Measurements from ENCODE around the gene CPSF7.
"Not testable (repeated sequence)": the region's sequence is repeated elsewhere in the genome, so short reads cannot be mapped to it uniquely, and the experiment has no call there.

The CPSF7 gene

GRCh38 chr11:61429691-61430582, at the start of gene CPSF7, which contains the start of gene SDHAF2:
CPSF7 (minus strand) TSS chr11:61429975; CDS start chr11:61429235, 740 bp downstream.
SDHAF2 (plus strand) TSS chr11:61430124; CDS start chr11:61430147, 23 bp downstream.
- DNase-seq: peak; percentile 99

DNA sequence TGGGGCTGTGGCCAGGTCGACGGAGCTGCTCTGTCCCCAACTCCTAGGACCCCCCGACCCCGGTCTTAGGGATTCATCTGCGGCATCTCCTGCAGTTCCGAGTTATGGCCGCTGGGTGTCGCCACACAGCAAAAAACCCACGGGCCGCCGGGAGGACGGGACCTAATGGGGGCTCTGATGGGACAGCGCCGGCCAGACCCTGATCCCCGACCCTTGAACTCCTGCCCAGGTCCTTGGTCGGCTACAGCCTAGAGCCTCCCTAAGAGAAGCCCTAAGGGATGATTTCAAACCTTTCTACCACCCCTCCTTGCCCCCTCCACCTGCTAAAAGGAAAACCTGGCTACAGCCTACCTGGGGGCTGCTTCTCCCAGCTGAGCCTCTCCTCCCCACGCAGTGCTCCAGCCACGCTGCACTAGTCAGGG, 48.0 kb upstream of the CPSF7 start:
- peak; percentile 59 for DNase-seq

GRCh38 chr11:61477126-61477525, 47.4 kb upstream of the CPSF7 start:
- DNase-seq: no peak

DNA sequence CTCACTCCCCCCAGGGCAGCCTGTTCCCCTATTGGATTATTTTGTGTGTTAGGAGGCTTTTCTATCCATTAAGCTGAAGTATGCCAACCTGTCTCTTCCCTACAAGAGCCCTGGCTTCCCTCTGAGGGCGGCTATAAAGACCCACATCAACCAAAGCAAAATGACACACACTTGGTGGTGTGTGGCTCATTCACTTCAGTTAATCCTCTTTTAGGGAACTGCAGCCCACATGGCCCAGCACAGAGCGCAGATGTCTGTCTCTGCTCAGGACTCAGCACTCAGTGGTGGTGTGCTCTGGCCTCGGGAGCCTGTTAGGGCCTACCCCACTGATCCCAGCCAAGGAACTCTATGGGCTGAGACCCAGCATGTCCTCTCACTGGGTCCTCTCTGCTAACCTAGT, 46.6 kb upstream of the CPSF7 start:
- DNase-seq: no peak

- no peak for DNase-seq
These were observed 45.7 kb upstream of the CPSF7 start for GRCh38 chr11:61475433-61475832.

GRCh38 chr11:61474013-61474643, 44.4 kb upstream of the CPSF7 start:
- no peak for DNase-seq

DNA sequence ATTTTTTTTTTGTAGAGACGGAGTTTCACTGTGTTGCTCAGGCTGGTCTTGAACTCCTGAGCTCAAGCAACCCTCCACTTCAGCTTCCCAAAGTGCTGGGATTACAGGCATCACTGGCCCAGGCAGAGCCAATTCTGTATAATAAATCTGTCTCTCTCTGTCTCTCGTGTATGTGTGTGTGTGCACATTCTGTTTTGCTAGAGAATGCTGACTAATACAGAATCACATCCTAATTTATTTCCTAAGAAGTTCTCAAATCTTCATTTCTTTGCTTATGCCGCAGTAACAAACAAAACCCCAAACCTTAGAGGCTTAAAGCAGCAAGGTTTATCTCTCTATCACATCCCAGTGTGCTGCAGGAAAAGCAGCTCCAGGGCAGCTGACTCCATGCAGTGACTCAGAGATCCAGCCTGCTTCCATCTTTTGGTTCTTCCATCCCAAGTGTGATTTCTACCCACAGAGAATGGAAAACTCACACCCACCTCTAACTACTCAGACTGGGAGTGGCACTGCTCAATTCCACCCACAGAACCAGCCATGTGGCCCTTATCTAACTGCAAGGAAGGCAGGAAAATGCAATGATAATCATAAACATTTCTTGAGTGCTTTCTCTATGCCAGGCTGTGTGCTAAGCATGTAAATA, 43.7 kb upstream of the CPSF7 start:
- no peak for DNase-seq

- no peak for DNase-seq
These were observed 43.1 kb upstream of the CPSF7 start for GRCh38 chr11:61472868-61473267.

DNA sequence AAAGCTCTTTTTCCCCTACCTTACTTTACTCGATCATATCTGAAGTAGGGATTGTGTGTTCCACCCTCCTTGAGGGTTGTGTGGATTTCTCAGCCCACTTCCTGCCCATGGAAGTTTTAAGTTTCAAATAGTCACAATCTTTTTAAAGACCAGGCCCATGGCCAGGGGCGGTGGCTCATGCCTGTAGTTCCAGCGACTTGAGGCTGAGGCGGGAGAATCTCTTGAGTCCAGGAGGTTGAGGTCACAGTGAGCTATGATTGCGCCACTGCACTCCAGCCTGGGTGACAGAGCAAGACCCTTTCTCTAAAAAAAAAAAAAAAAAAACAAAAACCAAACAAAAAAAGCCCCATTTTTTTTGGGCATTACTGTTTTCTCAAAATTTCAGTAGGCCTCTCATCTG, 42.5 kb upstream of the CPSF7 start:
- no peak for DNase-seq

DNA sequence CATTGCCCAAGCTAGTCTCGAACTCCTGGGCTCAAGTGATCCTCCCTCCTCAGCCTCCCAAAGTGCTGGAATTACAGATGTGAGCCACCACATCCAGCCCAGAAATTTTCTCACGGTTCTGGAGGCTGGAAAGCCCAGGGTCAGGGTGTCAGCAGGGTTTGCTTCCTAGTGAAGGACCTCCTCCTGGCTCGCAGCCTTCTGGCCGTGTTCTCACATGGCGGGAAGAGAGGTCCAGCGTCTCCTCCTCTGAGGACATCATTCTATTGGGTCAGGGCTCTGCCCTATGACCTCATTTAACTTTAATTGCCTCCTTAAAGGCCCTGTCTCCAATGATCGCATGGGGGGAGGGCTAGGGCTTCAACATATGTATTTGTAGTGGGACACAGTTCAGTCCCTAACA, 38.2 kb upstream of the CPSF7 start:
- DNase-seq: no peak

- DNase-seq: not testable (repeated sequence)
These were observed 37.8 kb upstream of the CPSF7 start for GRCh38 chr11:61467602-61468001.

DNA sequence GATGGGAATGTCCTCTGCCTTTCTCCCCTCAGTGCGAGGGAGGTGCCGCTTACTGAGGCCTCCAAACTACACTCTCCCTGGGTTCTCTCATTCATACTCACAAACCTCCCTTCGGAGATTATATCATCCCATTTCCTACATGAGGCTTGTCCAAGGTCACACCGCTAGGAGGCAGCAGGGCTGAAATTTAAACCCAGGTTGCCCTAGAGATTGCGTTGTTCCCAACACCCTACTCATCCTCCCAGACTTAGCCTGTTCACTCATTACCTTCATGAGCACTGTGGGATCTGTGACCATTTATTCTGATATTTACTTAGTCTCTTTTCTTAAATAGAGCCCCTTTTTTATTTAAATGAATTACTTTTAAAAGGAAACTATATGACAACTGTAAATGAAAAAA, 31.2 kb upstream of the CPSF7 start:
- no peak for DNase-seq

DNA sequence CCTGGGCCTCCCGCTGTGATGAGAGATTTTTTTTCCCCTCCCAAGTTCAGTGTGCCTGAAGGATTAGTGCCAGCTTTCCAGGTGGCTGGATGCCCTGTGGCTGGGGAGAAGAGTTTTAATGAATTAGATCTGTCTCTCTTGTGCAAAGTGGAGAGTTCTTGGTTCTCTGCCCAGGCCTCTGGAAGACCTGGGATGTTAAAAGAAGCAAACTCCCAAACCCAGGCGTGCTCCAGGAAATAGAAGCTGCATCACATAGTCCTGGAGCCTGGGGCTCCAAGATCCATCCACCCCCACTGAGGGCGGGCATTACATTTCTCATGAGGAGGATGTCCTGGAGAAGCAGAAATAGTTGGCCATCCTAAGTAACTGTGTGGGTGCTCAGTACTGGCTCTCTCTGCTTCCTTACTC, 30.7 kb upstream of the CPSF7 start:
- no peak for DNase-seq

- no peak for DNase-seq
These were observed 24.7 kb upstream of the CPSF7 start for GRCh38 chr11:61454520-61454919.

DNA sequence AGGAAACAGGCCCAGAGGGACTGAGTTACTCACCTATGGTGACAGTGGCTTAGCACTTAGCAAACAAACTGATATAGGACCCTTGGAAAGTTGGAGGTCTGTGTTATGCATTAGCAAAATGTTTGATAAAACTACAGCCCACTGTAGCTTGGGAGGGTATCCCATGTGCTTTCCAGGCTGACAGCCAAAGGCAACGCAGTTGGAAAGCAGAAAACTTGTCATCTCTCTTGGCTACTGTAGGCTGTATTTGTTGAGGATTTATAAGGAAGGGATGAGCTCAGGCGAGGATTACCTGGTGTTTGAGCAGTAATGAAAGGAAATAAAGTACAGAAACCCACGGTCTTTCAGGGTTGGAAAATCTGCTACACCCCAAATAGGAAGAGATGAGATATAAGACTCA, 23.9 kb upstream of the CPSF7 start:
- DNase-seq: no peak

- DNase-seq: no peak
These were observed 23.1 kb upstream of the CPSF7 start for GRCh38 chr11:61452825-61453224.

DNA sequence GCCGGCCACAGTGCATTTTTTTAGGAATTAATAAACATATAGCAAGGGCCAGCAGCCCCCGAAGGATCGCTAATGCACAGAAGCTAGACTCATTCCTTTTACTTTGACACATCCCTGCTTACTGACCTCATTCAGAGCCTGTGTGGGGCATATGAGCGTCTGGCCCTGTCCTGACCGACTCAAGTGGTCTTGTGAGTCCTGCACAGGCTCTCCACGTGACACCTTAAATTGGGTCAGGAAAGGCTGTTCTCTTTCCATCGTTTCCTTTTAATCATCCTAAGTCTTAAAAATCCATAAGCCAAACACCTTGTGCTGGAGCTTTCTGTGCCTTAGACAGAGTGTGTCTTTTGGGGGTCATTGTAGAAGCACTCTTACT, 18.8 kb upstream of the CPSF7 start:
- DNase-seq: no peak

DNA sequence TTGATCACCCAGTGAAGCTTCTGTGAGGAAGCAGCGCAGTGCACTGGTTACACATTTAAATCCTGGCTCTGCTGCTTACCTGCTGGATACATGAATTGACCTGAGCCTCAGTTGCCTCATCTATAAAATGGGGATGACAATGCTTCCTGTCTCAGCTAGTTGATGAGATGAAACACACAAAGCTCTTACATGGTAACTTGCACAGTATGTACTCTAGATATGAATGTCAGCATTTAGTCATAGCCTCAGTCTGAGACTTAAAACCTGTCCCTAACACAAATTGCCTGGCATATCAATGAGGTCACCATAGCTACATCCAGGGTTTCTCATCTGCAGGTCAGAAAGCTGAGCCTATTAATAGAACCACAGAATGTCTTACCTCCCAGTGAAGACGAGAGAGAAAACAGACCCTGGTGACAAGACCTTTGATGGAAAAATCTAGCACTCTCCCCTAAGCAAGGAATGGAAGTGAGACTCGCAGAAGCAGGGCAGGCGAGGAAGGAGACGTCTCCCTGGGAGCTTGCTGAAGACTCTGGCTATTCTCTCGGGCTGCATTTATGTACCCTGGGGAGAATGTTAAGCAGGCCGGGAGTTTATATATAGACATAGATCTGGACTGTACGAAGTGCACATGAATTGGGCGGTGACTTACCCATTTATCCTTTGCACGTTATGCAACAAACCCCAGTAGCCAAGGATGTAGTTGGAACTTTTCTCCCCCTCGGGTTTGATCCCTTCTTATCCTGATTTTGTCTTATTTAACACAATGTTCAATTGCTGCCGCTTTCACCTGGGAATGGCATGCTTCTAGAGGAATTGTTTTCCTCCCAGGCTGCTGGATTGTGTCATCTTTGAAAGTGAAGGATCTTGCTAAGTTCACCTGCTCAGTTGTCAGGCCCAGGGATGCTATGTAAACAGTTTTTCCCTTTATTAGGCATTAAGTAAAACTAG, 18.1 kb upstream of the CPSF7 start:
- no peak for DNase-seq

DNA sequence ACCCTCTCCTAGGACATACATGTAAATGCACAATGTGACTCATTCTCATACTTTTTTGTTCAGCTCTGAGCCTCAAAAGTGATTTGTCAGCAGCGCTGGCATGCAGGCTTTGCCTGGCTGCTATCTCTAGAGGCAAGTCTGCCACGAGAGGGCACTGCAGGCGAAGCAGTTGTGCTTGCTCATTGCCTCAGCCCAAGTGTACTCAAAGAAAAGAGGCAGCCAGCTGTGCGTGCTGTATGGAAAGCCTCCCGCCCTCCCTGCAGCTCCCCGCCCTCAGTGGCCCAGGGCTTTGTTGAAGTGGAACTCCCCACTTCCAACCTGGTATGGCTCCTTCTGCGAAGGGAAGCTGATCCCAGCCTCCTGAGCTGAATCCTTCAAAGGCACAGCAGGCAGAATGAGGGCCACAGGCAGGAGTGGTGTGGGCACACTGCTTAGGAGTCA, 16.5 kb upstream of the CPSF7 start:
- peak; percentile 91 for DNase-seq

DNA sequence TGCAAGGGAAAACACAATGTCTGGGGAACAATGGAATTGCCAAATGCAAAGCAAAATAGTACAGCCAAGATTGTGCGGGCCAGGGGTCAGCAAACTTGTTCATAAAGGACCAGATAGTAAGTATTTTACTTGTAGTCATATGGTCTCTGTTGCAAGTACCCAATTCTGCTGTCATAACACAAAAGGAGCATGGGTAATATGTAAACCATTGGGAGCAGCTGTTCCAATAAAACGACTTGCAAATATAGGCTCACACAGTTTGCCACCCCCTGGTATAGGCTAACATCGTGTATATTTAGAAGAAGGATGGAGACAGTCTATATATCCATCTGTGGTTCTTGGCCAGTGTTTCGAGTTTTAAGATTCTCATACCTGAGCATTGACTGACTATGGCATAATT, 15.7 kb upstream of the CPSF7 start:
- no peak for DNase-seq

- DNase-seq: no peak
These were observed 12.8 kb upstream of the CPSF7 start for GRCh38 chr11:61442616-61443015.

DNA sequence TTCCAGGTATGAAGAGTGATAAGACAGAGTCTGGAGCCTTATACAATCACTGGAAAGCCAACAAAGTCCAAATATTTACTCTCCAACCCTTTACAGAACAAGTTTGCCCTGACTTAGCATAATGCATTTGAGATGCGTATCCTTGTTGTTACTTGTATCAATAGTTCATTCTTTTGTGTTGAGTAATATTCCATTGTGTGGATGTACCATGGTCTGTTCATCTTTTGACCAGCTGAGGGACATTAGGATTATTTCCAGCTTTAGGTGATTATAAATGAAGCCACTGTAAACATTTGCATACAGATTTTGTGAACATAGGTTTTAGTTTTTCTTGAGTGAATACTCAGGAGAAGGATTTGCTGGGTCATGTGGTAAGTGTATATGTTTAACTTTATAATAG, 9.8 kb upstream of the CPSF7 start:
- no peak for DNase-seq

- no peak for DNase-seq
These were observed 7.7 kb upstream of the CPSF7 start for GRCh38 chr11:61437496-61437895.
